HepG2 (cell line): Measurements from ENCODE around the gene GTPBP6. TPM values are rescaled to one million over a fixed set of nuclear protein-coding genes. Genes with fewer than 3 reads are reported as not detected.
A peak's percentile ranks its signal among the peaks of the same experiment; 100 is the strongest.

ENCODE experiments used
- BCL3 ChIP-seq: sonication (generic); formaldehyde crosslinking; IDR thresholded peaks from 2 replicates; pipeline ENCODE4 v1.5.1; 2020; ENCODE audit warnings: mild to moderate bottlenecking, missing genetic modification reagents, moderate library complexity
- BORCS8-MEF2B ChIP-seq: sonication (generic); formaldehyde crosslinking; IDR thresholded peaks from 2 replicates; pipeline ENCODE4 v1.8.0; 2022; ENCODE audit warnings: mild to moderate bottlenecking, missing genetic modification reagents
- DDIT3 ChIP-seq: sonication (generic); formaldehyde crosslinking; IDR thresholded peaks from 2 replicates; pipeline ENCODE4 v1.4.0; 2020; ENCODE audit warnings: mild to moderate bottlenecking, missing genetic modification reagents
- ETV5 ChIP-seq: IDR thresholded peaks from 2 replicates; pipeline ENCODE4 v1.6.1; 2018; ENCODE audit warnings: missing biosample characterization, missing genetic modification reagents, inconsistent platforms, borderline replicate concordance
- GATA4 ChIP-seq: sonication (generic); IDR thresholded peaks from 2 replicates; pipeline ENCODE4 v1.6.1; 2016; ENCODE audit warnings: antibody characterized with exemption, low read depth, borderline replicate concordance
- HMG20B ChIP-seq: conservative IDR thresholded peaks from 2 replicates; pipeline ENCODE4 v1.6.1; 2016; ENCODE audit warnings: missing genetic modification reagents, missing compliant biosample characterization
- HOXA5 ChIP-seq: sonication (generic); formaldehyde crosslinking; IDR thresholded peaks from 2 replicates; pipeline ENCODE4 v1.4.0; 2020; ENCODE audit warnings: missing genetic modification reagents
- JUN ChIP-seq: sonication (generic); formaldehyde crosslinking; IDR thresholded peaks from 2 replicates; pipeline ENCODE4 v1.4.0; 2020; ENCODE audit warnings: mild to moderate bottlenecking, missing genetic modification reagents
- MED13 ChIP-seq: sonication (generic); formaldehyde crosslinking; IDR thresholded peaks from 2 replicates; pipeline ENCODE4 v1.5.0; 2020; ENCODE audit warnings: missing genetic modification reagents
- MTA1 ChIP-seq: sonication (generic); formaldehyde crosslinking; IDR thresholded peaks from 2 replicates; pipeline ENCODE4 v1.4.0; 2020; ENCODE audit warnings: missing genetic modification reagents, mild to moderate bottlenecking, borderline replicate concordance
- MXD1 ChIP-seq: sonication (generic); formaldehyde crosslinking; IDR thresholded peaks from 2 replicates; pipeline ENCODE4 v1.4.0; 2020; ENCODE audit warnings: mild to moderate bottlenecking, missing genetic modification reagents
- PAWR ChIP-seq: sonication (generic); formaldehyde crosslinking; IDR thresholded peaks from 2 replicates; pipeline ENCODE4 v1.4.0; 2020; ENCODE audit warnings: missing genetic modification reagents, mild to moderate bottlenecking, borderline replicate concordance
- PHF20 ChIP-seq: sonication (generic); formaldehyde crosslinking; IDR thresholded peaks from 2 replicates; pipeline ENCODE4 v1.5.0; 2020; ENCODE audit warnings: mild to moderate bottlenecking, missing genetic modification reagents
- RORA ChIP-seq: sonication (generic); formaldehyde crosslinking; IDR thresholded peaks from 2 replicates; pipeline ENCODE4 v1.5.0; 2020; ENCODE audit warnings: mild to moderate bottlenecking, missing genetic modification reagents, moderate library complexity
- TARDBP ChIP-seq: sonication (generic); formaldehyde crosslinking; IDR thresholded peaks from 2 replicates; pipeline ENCODE4 v1.8.0; 2022; ENCODE audit warnings: mild to moderate bottlenecking, missing genetic modification reagents
- TBP ChIP-seq: sonication (generic); formaldehyde crosslinking; IDR thresholded peaks from 2 replicates; pipeline ENCODE4 v1.5.0; 2020; ENCODE audit warnings: missing genetic modification reagents
- TGIF2 ChIP-seq: IDR thresholded peaks from 2 replicates; pipeline ENCODE4 v1.6.1; 2016; ENCODE audit warnings: control low read depth, missing compliant biosample characterization
- YY1 ChIP-seq: IDR thresholded peaks from 2 replicates; pipeline ENCODE4 v1.6.1; 2011; ENCODE audit warnings: low read length, low read depth, moderate library complexity, mild to moderate bottlenecking; ENCODE audit not compliant: insufficient read depth, insufficient replicate concordance
- ZBTB26 ChIP-seq: IDR thresholded peaks from 2 replicates; pipeline ENCODE4 v1.6.1; 2016; ENCODE audit warnings: missing compliant biosample characterization, missing genetic modification reagents, borderline replicate concordance
- ZNF207 ChIP-seq: fragments of 450-650 bp; IDR thresholded peaks from 2 replicates; pipeline ENCODE4 v1.6.1; 2016; ENCODE audit warnings: antibody characterized with exemption, borderline replicate concordance
- ZNF280D ChIP-seq: sonication (generic); formaldehyde crosslinking; IDR thresholded peaks from 2 replicates; pipeline ENCODE4 v1.5.1; 2020; ENCODE audit warnings: mild to moderate bottlenecking, missing genetic modification reagents
- ZNF329 ChIP-seq: sonication (generic); formaldehyde crosslinking; IDR thresholded peaks from 2 replicates; pipeline ENCODE4 v1.9.0; 2021; ENCODE audit warnings: low read depth, mild to moderate bottlenecking, missing genetic modification reagents
- ZNF652 ChIP-seq: IDR thresholded peaks from 2 replicates; pipeline ENCODE4 v1.6.1; 2016; ENCODE audit warnings: low read depth, borderline replicate concordance
- polyA plus RNA-seq, 8 experiments: library from polyadenylated mRNA; depleted of rRNA in 3 of 8; stranded (reverse) in 7 of 8; unstranded in 1 of 8; fragments of >200 nt; fragmentation: Illumina TruSeq in 4 of 8; extraction: Trizol in 4 of 8; gene quantifications; 2 replicates each; pipeline versions ENCODE4 v1.2.1 to v1.2.3, GENCODE V29; 2011 to 2016; ENCODE audit warnings: low read depth in 4 of 8, missing spikeins in 1 of 8, mixed read lengths in 1 of 8; ENCODE audit not compliant: insufficient read depth in 1 of 8
- total RNA-seq, 5 experiments: library from RNA; depleted of rRNA; stranded (reverse); fragments of >200 nt; fragmentation: Illumina TruSeq; extraction: Trizol; gene quantifications; 2 replicates each; pipeline ENCODE4 v1.2.3, GENCODE V29; 2016; ENCODE audit warnings: low read depth in 1 of 5
- TF ChIP-seq, protein P1 (sequence below): sonication (generic); formaldehyde crosslinking; IDR thresholded peaks from 2 replicates; pipeline ENCODE4 v1.5.0; 2020; ENCODE audit warnings: missing genetic modification reagents

Gene GTPBP6
- total and polyA plus RNA-seq, 2 of the 13 experiments (the other 11 are each of a cell fraction or from before 2014, with no cell fraction given), result 20.2 to 39.6 TPM

DNA sequence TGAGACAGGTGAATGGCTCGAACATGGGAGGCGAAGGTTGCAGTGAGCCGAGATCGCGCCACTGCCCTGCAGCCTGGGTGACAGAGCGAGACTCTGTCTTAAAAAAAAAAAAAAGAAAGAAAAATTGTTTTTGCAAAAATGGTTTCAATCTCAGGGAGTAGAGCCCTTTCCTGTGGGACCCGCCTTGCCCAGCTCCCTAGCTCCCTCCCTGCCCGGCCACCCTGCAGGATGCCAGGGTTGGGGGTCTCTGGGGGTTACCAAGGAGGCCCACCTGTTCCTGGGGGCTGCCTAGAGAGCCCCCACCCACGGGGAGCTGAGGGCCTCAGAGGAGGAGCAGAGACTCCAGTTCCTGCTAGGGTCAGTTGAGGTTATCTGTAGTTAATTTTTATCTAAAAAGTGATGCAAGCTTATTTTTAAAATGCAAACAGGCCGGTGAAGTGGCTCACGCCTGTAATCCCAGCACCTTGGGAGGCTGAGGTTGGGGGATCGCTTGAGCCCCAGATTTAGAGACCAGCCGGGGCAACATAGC lies 56.2 kb downstream of the GTPBP6 start (continued):
- TF ChIP-seq YY1, result peak; percentile 18
- no peak for TF ChIP-seq HOXA5 (CRISPR knock-in tag)
- peak; percentile 45; the same call in 1 of the 2 replicates for TF ChIP-seq GATA4
- TF ChIP-seq JUN (CRISPR knock-in tag), result no peak
- peak; percentile 31; the same call in 1 of the 2 replicates for TF ChIP-seq ZNF280D
- TF ChIP-seq ZNF207, result no peak
- no peak for TF ChIP-seq ZBTB26
- no peak for TF ChIP-seq MXD1
- no peak for TF ChIP-seq ZNF329 (CRISPR knock-in tag)
- no peak for TF ChIP-seq TGIF2 (CRISPR knock-in tag)
- no peak for TF ChIP-seq HMG20B (CRISPR knock-in tag)
- peak; percentile 42; the same call in 1 of the 2 replicates for TF ChIP-seq TARDBP (CRISPR knock-in tag)
- TF ChIP-seq, protein P1, sequence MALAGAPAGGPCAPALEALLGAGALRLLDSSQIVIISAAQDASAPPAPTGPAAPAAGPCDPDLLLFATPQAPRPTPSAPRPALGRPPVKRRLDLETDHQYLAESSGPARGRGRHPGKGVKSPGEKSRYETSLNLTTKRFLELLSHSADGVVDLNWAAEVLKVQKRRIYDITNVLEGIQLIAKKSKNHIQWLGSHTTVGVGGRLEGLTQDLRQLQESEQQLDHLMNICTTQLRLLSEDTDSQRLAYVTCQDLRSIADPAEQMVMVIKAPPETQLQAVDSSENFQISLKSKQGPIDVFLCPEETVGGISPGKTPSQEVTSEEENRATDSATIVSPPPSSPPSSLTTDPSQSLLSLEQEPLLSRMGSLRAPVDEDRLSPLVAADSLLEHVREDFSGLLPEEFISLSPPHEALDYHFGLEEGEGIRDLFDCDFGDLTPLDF (CRISPR knock-in tag), result no peak
- no peak for TF ChIP-seq DDIT3 (CRISPR knock-in tag)
- no peak for TF ChIP-seq TBP
- TF ChIP-seq BORCS8-MEF2B (CRISPR knock-in tag), result no peak
- no peak for TF ChIP-seq RORA (CRISPR knock-in tag)
- no peak for TF ChIP-seq ZNF652
- no peak for TF ChIP-seq PHF20 (CRISPR knock-in tag)
- TF ChIP-seq MTA1 (CRISPR knock-in tag), result peak; percentile 64; the same call in 1 of the 2 replicates
- no peak for TF ChIP-seq PAWR (CRISPR knock-in tag)
- TF ChIP-seq MED13 (CRISPR knock-in tag), result no peak
- peak; percentile 79; the same call in 1 of the 2 replicates for TF ChIP-seq ETV5 (CRISPR knock-in tag)
- no peak for TF ChIP-seq BCL3 (CRISPR knock-in tag)
